Measurements from ENCODE around the gene ZNF609.
A peak's percentile ranks its signal among the peaks of the same experiment; 100 is the strongest.

The ZNF609 gene

GRCh38 chr15:64701482-64702184 is 241.3 kb downstream of the ZNF609 start:
- no peak for DNase-seq

GRCh38 chr15:64702816-64703631 is 242.6 kb downstream of the ZNF609 start:
- peak; percentile 85 for DNase-seq

- no peak for DNase-seq
Observed at GRCh38 chr15:64703632-64703959, 243.2 kb downstream of the ZNF609 start.

- DNase-seq = no peak
Observed at GRCh38 chr15:64705006-64705405, 244.6 kb downstream of the ZNF609 start.

- DNase-seq = no peak
Observed at GRCh38 chr15:64706011-64706911, 245.9 kb downstream of the ZNF609 start.

- DNase-seq = no peak
Observed at GRCh38 chr15:64710676-64711428, 250.5 kb downstream of the ZNF609 start.

- no peak for DNase-seq
Observed at GRCh38 chr15:64712353-64712752, 252.0 kb downstream of the ZNF609 start.

- no peak for DNase-seq
Observed at GRCh38 chr15:64713592-64713991, 253.2 kb downstream of the ZNF609 start.

- no peak for DNase-seq
Observed at GRCh38 chr15:64716452-64716851, 256.1 kb downstream of the ZNF609 start.

GRCh38 chr15:64717130-64717529 is 256.8 kb downstream of the ZNF609 start:
- no peak for DNase-seq

GRCh38 chr15:64717735-64718495 is 257.5 kb downstream of the ZNF609 start:
- DNase-seq = no peak

GRCh38 chr15:64720188-64720587 is 259.8 kb downstream of the ZNF609 start:
- DNase-seq = no peak

- DNase-seq = no peak
Observed at GRCh38 chr15:64730151-64730550, 269.8 kb downstream of the ZNF609 start.

- DNase-seq = peak; percentile 50
Observed at GRCh38 chr15:64731012-64731804, 270.8 kb downstream of the ZNF609 start.

- no peak for DNase-seq
Observed at GRCh38 chr15:64731805-64732151, 271.4 kb downstream of the ZNF609 start.

GRCh38 chr15:64732156-64732860 is 271.9 kb downstream of the ZNF609 start:
- DNase-seq = no peak
